IPS-18c (cell line): ENCODE measurements around the gene GCK.

Source experiments
- H3K4me3 ChIP-seq: 2 replicates; pipeline ENCODE4 v1.7.0; 2013; ENCODE audit warnings: low read depth, mild to moderate bottlenecking, low read length, moderate library complexity; ENCODE audit not compliant: insufficient read depth
- H3K9me3 ChIP-seq: one replicate; pipeline ENCODE4 v1.6.1; 2013; ENCODE audit warnings: mild to moderate bottlenecking, low read length, moderate library complexity; ENCODE audit not compliant: control insufficient read depth, insufficient read depth

GCK gene

DNA sequence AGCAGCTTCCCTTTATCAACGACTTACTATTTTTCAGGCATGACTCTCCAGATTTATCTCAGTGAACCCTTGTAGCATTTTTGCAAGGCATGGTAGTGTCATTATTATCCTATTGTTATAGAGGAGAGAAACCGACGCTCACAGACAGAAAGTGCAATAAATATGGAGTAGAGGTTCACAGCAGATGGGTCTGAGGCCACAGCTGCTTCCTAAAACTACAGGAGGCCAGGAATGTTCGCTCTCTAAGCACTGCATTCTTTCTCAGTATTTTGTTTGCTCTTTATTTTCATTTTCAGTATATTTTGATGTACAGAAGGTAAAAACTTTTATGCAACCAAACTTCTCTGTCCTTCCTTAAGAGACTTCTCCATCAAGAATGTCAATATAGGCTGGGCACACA, 89.6 kb downstream of the GCK start:
- no peak overlapping the region for H3K4me3 ChIP-seq
- H3K9me3 ChIP-seq: no peaks in the 10 kb centered on the region

- Histone ChIP-seq H3K4me3 (no peak overlapping the region), H3K9me3 (no peaks in the 10 kb centered on the region)
These were observed 90.9 kb downstream of the GCK start for GRCh38 chr7:44098092-44099068.

DNA sequence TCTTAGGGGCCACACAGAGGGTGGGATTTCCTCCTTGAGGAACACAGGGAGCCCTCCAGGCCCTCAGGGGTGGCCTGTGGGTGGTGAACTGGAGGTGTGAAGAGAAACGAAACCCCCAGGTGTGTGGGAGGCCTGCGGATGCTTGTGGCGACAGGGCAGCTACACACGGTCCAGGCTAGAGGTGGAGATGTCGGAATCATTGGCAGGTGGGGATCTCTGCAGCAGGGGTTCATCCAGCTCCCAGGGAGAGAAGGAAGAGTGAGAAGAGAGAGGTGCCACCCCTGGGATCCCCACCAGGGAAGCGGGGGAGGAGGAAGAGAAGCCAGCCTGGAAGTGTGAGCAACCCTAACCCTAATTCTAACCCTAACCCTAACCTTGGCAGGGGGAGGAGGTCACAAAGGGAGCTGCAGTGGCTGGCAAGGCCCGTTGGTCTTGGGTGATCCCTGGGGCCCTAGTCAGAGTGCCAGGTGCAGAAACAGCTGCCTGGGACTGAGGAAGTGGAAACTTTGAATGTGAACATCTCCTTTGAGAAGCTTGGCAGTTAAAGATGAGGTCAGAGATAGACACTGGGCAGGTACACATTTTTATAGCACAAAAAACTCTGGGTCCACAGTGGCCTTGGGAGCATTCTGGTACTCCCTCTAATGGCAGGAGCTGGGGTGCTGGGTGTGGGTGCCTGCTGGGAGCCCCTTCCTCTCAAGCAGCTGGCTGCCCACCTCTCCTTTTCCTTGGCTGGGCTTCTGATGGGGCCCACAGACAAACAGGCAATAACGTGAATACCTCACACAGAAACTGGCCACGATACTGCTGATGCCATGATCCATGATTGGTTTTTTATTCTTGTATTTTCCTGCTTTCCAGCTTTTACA, 91.9 kb downstream of the GCK start:
- H3K9me3 ChIP-seq: no peaks in the 10 kb centered on the region
- H3K4me3 ChIP-seq: no peak overlapping the region

DNA sequence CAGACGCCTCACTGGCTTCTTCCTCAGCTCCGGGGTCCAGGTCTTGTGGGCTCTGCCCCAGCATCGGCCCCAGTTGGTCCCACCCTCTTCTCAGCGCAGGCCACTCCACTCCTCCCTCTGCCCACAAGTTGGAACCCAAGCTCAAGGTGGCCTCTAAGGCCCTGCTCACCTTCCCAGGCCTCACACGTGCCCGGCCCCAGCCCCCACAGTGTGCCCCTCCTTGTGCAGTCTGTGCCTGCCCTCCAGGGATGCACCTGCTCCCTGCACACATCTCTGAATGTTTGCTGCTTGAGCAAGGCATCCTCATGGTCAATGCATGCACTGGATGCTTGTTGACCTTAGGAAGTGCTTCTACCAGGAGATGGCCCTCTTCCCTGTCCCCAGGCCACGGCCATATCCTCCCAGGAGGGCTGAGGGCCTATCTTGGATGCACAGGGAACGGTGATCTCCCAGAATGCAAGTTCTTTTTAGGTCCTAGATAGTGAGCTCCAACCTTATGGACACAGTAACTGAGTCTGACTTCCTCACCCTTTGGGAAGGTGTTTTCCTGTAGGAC, 92.8 kb downstream of the GCK start:
- Histone ChIP-seq H3K9me3 (no peaks in the 10 kb centered on the region), H3K4me3 (no peak overlapping the region)

DNA sequence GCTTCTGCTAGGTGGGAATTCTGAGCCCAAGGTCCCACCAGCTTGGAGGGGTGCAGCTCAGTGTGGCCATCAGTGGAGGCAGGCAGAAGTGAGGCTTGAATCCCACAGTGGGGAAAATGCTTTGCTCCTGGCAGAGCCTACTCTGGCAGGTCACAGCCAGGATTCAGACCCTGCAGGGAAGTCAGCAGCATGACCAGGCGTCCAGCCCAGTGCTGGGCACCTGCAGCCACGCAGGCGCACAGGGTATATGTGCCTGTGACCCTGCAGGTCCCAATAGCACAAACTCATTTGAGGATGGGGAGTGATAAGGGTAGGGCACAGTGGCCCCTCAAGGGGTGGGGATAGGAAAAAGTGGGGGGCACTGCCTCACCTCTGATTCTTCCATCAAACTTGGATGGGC, 93.5 kb downstream of the GCK start:
- H3K9me3 ChIP-seq: no peaks in the 10 kb centered on the region
- H3K4me3 ChIP-seq: no peak overlapping the region

DNA sequence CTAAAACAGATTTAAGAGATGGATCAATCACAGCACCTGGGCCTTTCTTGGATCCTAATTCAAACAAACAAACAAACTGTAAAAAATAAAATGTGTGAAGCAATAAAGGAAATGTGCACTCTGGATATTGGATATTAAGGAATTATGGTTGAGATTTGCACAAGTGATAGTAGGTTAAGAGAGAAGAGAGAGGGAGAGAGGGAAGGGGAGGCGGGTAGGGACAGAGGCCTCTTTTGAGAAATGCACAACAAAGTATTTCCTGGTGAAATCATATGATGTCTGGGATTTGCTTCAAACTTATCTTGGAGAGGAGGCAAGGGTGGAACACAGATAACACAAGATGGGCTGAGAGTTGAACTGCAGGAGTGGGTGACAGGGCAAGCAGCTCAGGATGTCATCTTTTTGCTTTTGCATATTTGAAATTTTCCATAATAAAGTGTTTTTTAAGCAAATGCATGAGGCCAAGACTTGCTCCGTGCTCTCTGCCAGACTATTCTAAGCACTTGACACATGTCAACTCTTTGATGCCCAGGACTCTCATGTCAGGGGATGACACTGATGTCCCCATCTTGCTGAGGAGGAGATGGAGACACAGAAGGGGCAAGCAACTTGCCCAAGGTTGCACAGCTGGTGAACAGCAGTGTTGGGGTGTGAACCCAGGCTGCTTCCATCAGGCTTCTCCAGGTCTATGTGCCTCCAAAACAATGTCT, 94.2 kb downstream of the GCK start:
- Histone ChIP-seq H3K4me3 (no peak overlapping the region), H3K9me3 (no peaks in the 10 kb centered on the region)

GRCh38 chr7:44094365-44094764, 94.9 kb downstream of the GCK start:
- no peaks in the 10 kb centered on the region for H3K9me3 ChIP-seq
- H3K4me3 ChIP-seq: no peak overlapping the region
